Choroid plexus epithelial cell (primary cell): Measurements from ENCODE around the gene KANK2.
"Not testable (repeated sequence)": the region's sequence is repeated elsewhere in the genome, so short reads cannot be mapped to it uniquely, and the experiment has no call there.

Experiments
- DNase-seq: peaks from one replicate; pipeline ENCODE4 v3.0.0-alpha.2; 2010; ENCODE audit warnings: low read depth
- H3K4me3 ChIP-seq: 2 replicates; pipeline ENCODE4 v1.5.1; 2011; ENCODE audit warnings: low read depth, mild to moderate bottlenecking, control low read depth, low read length, moderate library complexity
- TF ChIP-seq, protein P1 (sequence below): conservative IDR thresholded peaks from 2 replicates; pipeline ENCODE4 v1.5.1; 2011; ENCODE audit warnings: low read depth, mild to moderate bottlenecking, control low read depth, inconsistent platforms, low read length, moderate library complexity

KANK2 gene

DNA sequence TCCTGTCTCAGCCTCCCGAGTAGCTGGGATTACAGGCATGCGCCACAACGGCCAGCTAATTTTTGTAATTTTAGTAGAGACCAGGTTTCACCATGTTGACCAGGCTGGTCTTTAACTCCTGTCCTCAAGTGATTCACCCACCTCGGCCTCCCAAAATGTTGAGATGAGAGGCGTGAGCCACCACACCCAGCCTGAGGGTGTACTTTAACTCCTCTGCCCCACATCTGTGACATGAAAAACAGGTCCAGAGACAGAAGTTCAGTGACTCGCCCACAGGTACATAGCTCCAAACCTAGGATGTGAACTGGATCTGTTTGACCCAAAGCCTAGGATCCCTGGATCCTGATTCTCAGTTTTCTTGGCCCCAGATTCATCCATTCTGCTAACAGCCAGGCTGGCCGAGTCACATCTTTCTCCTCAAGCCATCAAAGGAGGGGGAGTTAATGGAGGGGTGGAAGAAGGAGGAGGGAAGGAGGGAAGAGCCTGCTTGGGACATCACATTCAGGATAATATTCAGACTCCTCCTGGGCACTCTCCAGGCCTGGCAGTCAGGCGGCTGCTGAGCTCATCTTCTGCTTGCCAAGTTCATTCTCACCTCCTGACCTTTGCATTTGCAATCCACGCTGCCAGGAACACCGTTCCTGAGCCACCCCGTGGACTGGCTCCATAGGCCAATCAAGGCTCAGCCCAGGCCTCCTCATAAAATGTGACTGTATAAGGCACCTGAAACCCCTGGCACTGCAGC, 44.9 kb downstream of the KANK2 start:
- H3K4me3 ChIP-seq, result no peak overlapping the region
- TF ChIP-seq, protein P1, sequence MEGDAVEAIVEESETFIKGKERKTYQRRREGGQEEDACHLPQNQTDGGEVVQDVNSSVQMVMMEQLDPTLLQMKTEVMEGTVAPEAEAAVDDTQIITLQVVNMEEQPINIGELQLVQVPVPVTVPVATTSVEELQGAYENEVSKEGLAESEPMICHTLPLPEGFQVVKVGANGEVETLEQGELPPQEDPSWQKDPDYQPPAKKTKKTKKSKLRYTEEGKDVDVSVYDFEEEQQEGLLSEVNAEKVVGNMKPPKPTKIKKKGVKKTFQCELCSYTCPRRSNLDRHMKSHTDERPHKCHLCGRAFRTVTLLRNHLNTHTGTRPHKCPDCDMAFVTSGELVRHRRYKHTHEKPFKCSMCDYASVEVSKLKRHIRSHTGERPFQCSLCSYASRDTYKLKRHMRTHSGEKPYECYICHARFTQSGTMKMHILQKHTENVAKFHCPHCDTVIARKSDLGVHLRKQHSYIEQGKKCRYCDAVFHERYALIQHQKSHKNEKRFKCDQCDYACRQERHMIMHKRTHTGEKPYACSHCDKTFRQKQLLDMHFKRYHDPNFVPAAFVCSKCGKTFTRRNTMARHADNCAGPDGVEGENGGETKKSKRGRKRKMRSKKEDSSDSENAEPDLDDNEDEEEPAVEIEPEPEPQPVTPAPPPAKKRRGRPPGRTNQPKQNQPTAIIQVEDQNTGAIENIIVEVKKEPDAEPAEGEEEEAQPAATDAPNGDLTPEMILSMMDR, result no peak
- DNase-seq, result peak; percentile 90

DNA sequence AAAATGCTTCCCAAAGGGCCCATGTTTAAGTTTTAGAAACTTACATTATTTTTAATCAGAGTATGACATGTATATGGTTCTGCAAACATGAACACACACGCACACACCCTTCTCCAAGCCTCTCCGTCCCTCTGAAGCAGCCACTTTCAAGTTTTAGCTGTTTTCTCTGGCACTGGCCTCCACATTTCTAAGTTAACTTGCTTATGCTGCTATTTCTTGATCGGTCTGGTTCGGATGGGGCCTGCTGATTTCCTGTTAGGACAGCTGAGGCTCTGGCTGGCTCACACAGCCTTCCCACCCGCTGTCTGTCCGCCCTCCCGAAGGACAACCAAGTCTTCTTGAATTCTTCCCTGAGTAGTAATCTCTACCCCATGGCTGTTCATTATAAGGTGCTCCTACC, 46.2 kb downstream of the KANK2 start:
- no peak overlapping the region for H3K4me3 ChIP-seq
- DNase-seq, result peak; percentile 90
- TF ChIP-seq, protein P1, result no peak

DNA sequence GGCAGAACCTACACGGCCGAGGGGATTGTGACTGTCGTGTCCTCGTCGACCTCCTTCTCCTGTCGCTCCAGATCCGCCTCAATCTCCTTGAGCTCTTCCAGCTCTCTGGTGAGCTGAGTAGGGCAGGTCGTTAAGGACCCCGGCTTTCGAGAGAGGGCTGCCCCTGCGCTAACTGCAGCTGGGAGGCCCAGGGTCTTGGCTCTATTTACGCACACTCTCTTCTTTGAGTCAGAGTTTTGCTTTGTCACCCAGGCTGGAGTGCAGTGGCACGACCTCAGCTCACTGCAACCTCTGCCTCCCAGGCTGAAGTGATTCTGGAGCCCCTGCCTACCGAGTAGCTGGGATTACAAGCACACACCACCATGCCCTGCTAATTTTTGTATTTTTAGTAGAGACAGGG, 49.3 kb downstream of the KANK2 start:
- no peak for DNase-seq
- TF ChIP-seq, protein P1, result no peak
- no peak overlapping the region for H3K4me3 ChIP-seq

DNA sequence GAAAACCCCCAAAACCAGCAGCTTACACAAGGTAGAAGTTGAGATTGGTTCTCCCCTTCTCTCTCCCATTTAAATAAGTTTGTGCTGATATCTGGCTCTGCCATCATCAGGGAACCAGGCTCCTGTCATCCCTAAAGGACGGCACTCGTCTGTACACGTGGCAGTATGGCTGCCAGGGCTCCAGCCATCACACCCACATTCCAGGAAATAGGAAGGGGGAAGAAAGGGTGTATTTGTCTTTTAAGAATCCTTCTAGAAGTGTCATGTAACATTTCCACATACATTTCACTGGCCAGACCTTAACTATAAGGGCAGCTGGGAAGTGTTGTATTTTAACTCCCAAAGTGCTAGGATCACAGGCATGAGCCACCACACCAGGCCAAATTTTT, 51.8 kb downstream of the KANK2 start:
- DNase-seq, result no peak
- TF ChIP-seq, protein P1, result no peak
- no peak overlapping the region for H3K4me3 ChIP-seq

DNA sequence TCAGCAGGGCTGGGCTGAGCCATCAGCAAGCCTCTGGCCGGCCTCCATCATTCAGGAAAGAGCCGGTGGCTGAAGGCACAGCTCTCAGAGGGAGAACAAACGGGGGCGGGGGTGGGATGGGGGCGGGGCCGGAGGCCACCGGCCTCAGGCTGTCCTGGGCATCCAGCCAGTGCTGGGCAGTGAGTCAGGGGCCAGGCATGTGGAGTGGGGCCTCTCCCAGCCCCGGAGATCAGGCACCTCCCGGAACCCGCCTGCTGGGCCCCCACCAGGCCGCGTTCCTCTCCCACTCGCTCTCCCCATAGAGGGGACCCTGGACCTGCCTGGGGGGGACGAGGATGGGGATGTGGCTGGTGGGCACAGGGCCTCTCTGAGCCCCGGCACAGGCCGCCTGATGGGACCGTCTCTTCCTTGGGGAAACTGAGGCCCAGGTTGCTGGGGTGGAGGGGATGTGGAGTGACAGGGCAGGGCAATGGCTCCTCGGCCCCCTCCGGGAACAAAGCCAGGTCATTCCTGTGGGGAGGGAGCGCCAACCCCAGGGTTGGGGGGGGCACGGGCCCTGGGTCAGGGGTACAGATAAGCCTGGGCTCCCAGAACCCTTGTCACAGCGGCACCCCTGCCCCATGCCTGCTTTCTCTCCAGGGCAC, 54.7 kb downstream of the KANK2 start:
- TF ChIP-seq, protein P1, result no peak
- peak; percentile 97 for DNase-seq
- H3K4me3 ChIP-seq, result peak overlapping the region; percentile 20

DNA sequence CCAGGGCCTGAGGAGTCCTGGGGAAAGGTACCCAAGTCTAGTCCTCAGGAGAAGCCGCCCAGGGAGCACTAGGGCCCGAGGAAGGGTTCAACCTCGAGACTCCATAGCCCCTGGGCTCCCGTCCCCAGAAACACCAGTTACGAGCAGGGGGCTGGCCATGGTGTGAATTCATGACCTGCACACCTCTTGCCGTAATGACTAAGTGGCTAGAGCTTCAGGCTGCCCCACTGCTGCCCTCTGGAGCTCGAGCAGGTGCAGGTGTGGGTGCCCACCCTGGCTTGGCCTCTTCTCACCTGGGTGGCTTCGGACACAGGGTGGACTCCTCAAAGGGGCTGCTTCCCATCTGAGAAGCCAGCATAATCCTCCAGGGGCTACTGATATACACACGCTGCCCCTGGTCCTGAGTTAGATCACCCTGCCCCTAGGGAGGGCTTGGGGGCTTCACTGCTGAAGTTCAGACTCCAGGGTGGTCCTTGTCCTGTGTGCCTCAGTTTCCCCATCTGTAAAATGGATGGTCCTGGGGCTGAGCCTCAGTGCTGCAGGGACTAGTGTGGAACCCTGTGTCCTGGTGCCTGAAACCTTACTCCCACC, 55.3 kb downstream of the KANK2 start:
- TF ChIP-seq, protein P1, result peak; percentile 4
- no peak overlapping the region for H3K4me3 ChIP-seq
- DNase-seq, result no peak

DNA sequence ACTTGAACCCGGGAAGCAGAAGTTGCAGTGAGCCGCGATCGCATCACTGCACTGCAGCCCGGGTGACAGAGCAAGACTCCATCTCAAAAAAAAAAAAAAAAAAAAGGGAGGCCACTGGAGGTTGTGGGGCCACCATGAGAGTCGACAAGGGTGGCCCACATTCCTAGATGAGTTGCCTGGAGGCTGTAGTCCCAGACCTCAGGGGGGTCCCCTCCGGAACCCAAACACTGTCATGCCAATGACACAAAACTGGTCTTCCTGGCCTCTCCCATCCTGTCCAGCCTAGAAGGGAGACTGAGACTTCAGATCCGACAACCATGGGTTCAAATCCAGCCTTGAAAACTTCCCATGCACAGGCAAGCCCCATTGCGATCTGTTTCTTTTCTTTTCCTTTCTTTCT, 56.4 kb downstream of the KANK2 start:
- no peak for DNase-seq
- no peak overlapping the region for H3K4me3 ChIP-seq
- TF ChIP-seq, protein P1, result no peak

DNA sequence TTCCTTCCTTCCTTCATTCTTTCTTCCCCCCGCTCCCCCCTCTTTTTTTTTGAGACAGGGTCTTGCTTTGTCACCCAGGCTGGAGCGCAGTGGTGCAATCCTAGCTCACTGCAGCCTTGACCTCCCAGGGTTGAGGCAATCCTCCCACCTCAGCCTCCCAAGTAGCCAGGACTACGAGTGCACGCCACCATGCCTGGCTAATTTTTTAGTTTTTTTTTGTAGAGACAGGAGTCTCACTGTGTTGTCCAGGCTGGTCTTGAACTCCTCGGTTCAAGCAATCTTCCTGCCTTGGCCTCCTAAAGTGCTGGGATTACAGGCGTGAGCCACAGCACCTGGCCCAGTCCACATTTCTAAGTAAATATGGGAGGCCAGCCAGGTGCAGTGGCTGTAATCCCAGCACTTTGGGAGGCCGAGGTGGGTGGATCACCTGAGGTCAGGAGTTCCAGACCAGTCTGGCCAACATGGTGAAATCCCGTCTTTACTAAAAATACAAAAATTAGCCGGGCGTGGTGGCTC, 57.3 kb downstream of the KANK2 start:
- not testable (repeated sequence) for H3K4me3 ChIP-seq, DNase-seq
